SJCRH30 (cell line): ENCODE measurements around the gene RILP. TPM values are rescaled to one million over a fixed set of nuclear protein-coding genes. Genes with fewer than 3 reads are reported as not detected.
"Not testable (repeated sequence)": the region's sequence is repeated elsewhere in the genome, so short reads cannot be mapped to it uniquely, and the experiment has no call there.

Source experiments
- DNase-seq, 2 experiments: peaks; one replicate each; pipeline ENCODE4 v3.0.0-alpha.2; 2015 to 2020
- H3K27ac ChIP-seq: fragments of 250-450 bp; sonication (Bioruptor Pico); 2 replicates; pipeline ENCODE4 v1.5.1; 2020; ENCODE audit warnings: mild to moderate bottlenecking, moderate library complexity
- H3K27me3 ChIP-seq: fragments of 250-450 bp; sonication (Bioruptor Pico); 2 replicates; pipeline ENCODE4 v1.5.1; 2020; ENCODE audit warnings: mild to moderate bottlenecking, moderate library complexity
- H3K36me3 ChIP-seq: fragments of 250-450 bp; sonication (Bioruptor Pico); 2 replicates; pipeline ENCODE4 v1.5.1; 2020; ENCODE audit warnings: mild to moderate bottlenecking, moderate library complexity
- H3K4me1 ChIP-seq: fragments of 250-450 bp; sonication (Bioruptor Pico); 2 replicates; pipeline ENCODE4 v1.5.1; 2020; ENCODE audit warnings: mild to moderate bottlenecking, moderate library complexity
- H3K4me3 ChIP-seq: fragments of 250-450 bp; sonication (Bioruptor Pico); 2 replicates; pipeline ENCODE4 v1.5.1; 2020; ENCODE audit warnings: mild to moderate bottlenecking, moderate library complexity
- H3K9me3 ChIP-seq: fragments of 250-450 bp; sonication (Bioruptor Pico); replicated peaks from 2 replicates; pipeline ENCODE4 v1.5.1; 2020; ENCODE audit warnings: mild to moderate bottlenecking, moderate library complexity
- total RNA-seq: library from RNA; depleted of rRNA; stranded (reverse); fragments of >200 nt; shearing (Covaris generic); gene quantifications from 2 replicates; pipeline ENCODE4 v1.2.3, GENCODE V29; 2014

The RILP gene
- total RNA-seq, 1 experiment from 2014 or later, result 0.67 TPM

GRCh38 chr17:1653735-1654134, 4.1 kb upstream of the RILP start:
- no peaks in the 10 kb centered on the region for H3K4me1 ChIP-seq
- DNase-seq, result no peak
- no peak overlapping the region for H3K27ac ChIP-seq
- no peaks in the 10 kb centered on the region for H3K9me3 ChIP-seq
- peaks cover 61% of the 10 kb centered on the region for H3K36me3 ChIP-seq
- no peak overlapping the region for H3K4me3 ChIP-seq
- H3K27me3 ChIP-seq, result no peaks in the 10 kb centered on the region

DNA sequence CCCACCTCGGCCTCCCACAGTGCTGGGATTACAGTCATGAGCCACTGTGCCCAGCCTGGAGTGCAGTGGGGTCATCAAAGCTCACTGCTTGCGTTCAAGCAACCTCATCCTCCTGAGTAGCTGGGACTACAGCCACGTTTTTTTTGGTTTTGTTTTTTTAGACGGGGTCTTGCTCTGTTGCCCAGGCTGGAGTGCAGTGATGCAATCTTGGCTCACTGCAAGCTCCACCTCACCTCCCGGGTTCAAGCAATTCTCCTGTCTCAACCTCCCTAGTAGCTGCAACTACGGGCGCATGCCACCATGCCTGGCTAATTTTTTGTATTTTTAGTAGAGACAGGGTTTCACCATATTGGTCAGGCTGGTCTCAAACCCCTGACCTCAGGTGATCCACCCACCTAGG, 3.1 kb upstream of the RILP start:
- peaks cover 53% of the 10 kb centered on the region for H3K36me3 ChIP-seq
- H3K27ac ChIP-seq, H3K4me1 ChIP-seq, DNase-seq, H3K27me3 ChIP-seq, H3K9me3 ChIP-seq, H3K4me3 ChIP-seq: not testable (repeated sequence)

DNA sequence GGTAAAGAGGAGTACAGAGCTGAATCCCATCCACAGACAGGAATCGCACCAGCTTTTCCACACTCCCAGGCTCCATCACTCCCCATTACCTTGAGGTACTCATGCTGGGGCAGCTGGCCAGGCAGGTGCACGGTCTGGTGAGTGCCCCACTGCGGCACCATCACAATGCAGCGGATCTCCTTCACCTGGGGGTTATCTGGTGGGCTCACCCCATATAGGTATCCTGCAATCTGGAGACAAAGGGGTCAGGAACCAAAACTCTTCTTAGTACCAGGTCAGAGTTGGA, 1.8 kb upstream of the RILP start:
- Histone ChIP-seq H3K36me3 (peaks cover 46% of the 10 kb centered on the region), H3K27ac (no peak overlapping the region), H3K9me3 (no peaks in the 10 kb centered on the region), H3K4me1 (no peaks in the 10 kb centered on the region), H3K4me3 (no peak overlapping the region), H3K27me3 (no peaks in the 10 kb centered on the region)
- DNase-seq, result no peak

- DNase-seq, result no peak
- Histone ChIP-seq H3K27me3 (no peaks in the 10 kb centered on the region), H3K4me3 (no peak overlapping the region), H3K9me3 (no peaks in the 10 kb centered on the region), H3K4me1 (no peaks in the 10 kb centered on the region), H3K36me3 (peaks cover 40% of the 10 kb centered on the region), H3K27ac (no peak overlapping the region)
Observed at GRCh38 chr17:1650731-1651558, 1.3 kb upstream of the RILP start.

DNA sequence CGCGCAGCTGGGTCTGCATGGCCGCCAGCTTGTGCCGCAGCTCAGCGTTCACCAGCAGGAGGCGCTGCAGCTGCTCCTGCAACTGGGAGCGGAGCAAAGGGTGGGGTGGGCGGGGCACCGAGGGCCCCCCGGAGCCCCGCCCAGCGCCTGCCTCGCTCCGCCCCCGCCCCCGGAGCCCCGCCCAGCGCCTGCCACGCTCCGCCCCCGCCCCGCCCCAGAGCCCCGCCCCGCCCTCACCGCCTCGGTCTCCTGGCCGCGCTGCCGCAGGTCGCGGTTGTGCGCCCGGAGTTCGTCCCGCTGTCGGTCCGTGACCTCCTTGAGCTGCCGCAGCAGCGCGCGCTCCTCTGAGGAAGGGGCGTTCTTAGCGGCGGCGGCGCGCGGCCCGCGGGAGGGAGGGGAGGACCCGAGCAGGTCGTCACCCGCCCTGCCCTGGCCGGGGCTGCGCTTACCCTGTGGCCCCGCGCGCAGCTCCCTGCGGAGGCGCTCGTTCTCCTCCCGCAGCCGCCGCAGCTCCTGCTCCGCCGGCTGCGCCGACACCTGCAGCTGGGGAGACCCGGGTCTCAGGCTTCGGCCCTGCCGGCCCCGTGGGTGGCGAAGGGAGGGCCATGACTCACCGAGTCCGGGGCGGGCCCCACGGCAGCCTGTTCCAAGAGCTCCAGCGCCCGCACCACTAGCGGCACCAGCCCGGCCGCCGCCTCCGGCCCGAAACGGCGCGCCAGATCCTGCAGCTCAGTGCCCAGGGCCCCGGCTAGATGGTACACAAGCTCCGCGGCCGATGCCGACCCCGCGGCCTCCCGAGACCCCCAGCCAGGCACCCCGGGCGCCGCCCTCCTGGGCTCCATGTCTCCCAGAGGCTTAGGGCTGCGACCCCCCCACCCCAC, 463 bp downstream of the RILP start:
- H3K27ac ChIP-seq, result no peak overlapping the region
- H3K4me1 ChIP-seq, result no peaks in the 10 kb centered on the region
- peak; percentile 61 to 67 for DNase-seq
- no peaks in the 10 kb centered on the region for H3K27me3 ChIP-seq
- H3K9me3 ChIP-seq, result no peaks in the 10 kb centered on the region
- peaks cover 31% of the 10 kb centered on the region for H3K36me3 ChIP-seq
- H3K4me3 ChIP-seq, result peak overlapping the region; percentile 52

DNA sequence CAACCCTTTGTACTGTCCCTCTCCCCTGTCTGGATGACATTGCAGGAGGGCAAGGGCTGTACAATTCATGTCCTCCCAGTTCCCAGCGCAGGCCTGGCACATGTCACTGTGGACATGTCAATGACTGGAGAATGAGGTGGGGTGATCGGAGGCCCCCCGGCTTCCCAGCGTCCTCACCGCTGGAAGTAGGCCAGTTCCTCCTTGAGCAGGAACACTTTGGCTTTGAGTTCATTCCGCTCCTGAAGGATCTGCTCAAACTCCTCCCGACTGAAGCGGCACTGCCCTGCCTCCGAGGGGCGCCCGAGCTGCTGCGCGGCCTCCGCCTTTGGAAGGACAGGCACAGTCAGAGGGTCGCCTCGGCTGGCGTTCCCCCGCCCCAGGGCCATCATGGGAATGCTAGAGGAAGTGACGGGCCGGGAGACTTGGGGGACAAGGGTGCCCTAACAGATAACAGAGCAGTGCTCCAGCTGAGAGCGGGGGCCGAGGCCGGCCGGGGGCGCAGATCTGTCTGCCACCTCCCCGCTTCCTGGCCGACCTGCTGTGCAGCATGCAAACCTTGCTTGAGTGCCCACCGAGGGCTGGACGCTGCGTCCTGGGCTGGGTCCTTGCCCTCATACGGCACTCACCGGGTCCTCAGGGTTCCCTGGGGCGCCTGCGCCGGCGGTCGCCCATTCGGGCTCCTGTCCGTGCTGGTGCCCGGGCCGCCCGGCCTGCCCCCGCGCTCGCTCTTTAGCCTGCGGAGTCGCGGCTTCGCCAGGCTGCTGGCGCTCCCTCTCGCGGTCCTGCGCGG, 1.3 kb downstream of the RILP start:
- H3K36me3 ChIP-seq, result peaks cover 22% of the 10 kb centered on the region
- no peak overlapping the region for H3K27ac ChIP-seq
- no peak for DNase-seq
- H3K27me3 ChIP-seq, result no peaks in the 10 kb centered on the region
- H3K4me1 ChIP-seq, result no peaks in the 10 kb centered on the region
- no peaks in the 10 kb centered on the region for H3K9me3 ChIP-seq
- H3K4me3 ChIP-seq, result peak overlapping the region; percentile 29

- Histone ChIP-seq H3K27me3 (no peaks in the 10 kb centered on the region), H3K36me3 (peaks cover 17% of the 10 kb centered on the region; the same call in 1 of the 2 replicates), H3K9me3 (no peaks in the 10 kb centered on the region), H3K27ac (no peak overlapping the region), H3K4me3 (no peak overlapping the region), H3K4me1 (no peaks in the 10 kb centered on the region)
- DNase-seq, result no peak
Observed at GRCh38 chr17:1647802-1648171, 1.9 kb downstream of the RILP start.

GRCh38 chr17:1646199-1646875, 3.3 kb downstream of the RILP start:
- no peaks in the 10 kb centered on the region for H3K27me3 ChIP-seq
- no peak overlapping the region for H3K27ac ChIP-seq
- no peaks in the 10 kb centered on the region for H3K4me1 ChIP-seq
- DNase-seq, result no peak
- H3K36me3 ChIP-seq, result peaks cover 6% of the 10 kb centered on the region; the same call in 1 of the 2 replicates
- no peaks in the 10 kb centered on the region for H3K9me3 ChIP-seq
- no peak overlapping the region for H3K4me3 ChIP-seq

GRCh38 chr17:1645207-1646171, 4.2 kb downstream of the RILP start, which contains the start of gene SCARF1:
TSS of gene SCARF1 (minus strand) at chr17:1645732. CDS start at chr17:1645697, 35 bp downstream.
- 0 out of 2 replicates have a peak, but pooled peaks cover 2% of the 10 kb centered on the region for H3K36me3 ChIP-seq
- no peaks in the 10 kb centered on the region for H3K4me1 ChIP-seq
- H3K4me3 ChIP-seq, result no peak within 1 kb of the TSS
- H3K27ac ChIP-seq, result no peak within 1 kb of the TSS
- H3K9me3 ChIP-seq, result no peaks in the 10 kb centered on the region
- no peaks in the 10 kb centered on the region for H3K27me3 ChIP-seq
- DNase-seq, result no peak

DNA sequence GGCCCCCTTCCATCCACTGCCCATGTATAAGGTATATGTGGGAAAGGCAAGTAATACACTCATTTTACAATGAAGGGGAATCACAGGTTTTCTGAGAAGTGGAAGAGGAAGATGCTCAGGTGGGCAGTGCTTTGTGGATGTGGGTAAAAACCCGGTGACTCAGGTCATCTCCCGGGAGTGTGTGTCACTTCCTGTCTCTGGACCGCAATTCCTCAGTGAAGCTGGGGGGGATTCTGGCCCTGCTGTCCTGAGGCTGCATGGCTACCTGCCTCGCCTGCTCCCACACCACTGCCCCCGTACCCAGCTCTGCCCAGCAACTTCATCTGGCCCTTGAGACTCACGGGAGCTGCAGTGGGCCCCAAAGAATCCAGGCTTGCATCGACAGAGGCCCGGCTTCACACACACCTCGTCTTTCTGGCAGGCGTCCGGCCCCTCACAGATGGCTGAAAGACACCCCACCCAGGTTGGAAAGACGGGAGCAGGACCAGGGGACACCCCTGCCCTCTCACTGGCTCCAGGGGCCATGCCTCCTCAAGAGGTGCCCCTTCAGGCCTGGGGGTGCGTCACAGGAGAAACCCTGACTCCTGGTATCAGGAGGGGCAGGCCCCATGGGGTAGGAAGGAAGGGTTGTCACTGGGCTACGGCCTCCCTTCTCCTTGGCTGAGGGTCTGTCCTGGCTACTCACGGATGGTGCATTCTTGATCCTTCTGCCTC, 5.0 kb downstream of the RILP start:
- no peaks in the 10 kb centered on the region for H3K27me3 ChIP-seq
- no peaks in the 10 kb centered on the region for H3K4me1 ChIP-seq
- no peak for DNase-seq
- no peaks in the 10 kb centered on the region for H3K36me3 ChIP-seq
- H3K27ac ChIP-seq, result no peak overlapping the region
- H3K4me3 ChIP-seq, result no peak overlapping the region
- no peaks in the 10 kb centered on the region for H3K9me3 ChIP-seq

- Histone ChIP-seq H3K27ac (no peak overlapping the region), H3K27me3 (no peaks in the 10 kb centered on the region), H3K36me3 (no peaks in the 10 kb centered on the region), H3K9me3 (no peaks in the 10 kb centered on the region), H3K4me3 (no peak overlapping the region), H3K4me1 (no peaks in the 10 kb centered on the region; the same call in 1 of the 2 replicates)
- no peak for DNase-seq
Observed at GRCh38 chr17:1643999-1644492, 5.6 kb downstream of the RILP start.

DNA sequence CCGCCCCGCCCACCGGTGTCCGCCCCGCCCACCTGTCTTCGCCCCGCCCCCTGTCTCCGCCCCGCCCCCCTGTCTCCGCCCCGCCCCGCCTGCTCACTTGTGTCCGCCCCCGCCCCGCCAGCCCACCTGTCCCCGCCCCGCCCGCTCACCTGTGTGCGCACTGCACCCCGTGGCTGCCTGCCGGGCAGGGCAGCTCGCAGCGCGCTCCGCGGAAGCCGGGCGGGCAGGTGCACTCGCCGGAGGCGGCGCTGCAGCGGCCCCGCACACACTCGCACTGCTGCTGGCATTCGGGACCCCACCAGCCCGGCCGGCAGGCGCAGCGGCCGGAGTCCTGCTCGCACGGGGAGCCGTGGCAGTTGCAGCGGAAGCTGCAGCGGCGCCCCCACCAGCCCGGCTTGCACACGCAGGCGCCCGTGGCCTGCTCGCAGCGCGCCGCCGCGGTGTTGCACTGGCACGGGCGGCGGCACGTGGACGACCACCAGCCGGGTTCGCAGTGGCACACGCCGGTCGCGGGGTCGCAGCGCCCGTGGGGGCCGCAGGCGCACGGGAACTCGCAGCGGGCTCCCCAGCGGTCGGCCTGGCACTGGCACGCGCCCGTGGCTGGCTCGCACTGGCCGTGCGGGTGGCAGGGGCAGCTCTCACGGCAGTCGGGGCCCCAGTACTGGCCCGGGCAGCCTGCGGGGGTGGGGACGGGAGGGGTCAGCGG, 6.2 kb downstream of the RILP start:
- H3K27me3 ChIP-seq, result no peaks in the 10 kb centered on the region
- no peaks in the 10 kb centered on the region for H3K9me3 ChIP-seq
- H3K4me3 ChIP-seq, result no peak overlapping the region
- no peaks in the 10 kb centered on the region; the same call in 1 of the 2 replicates for H3K4me1 ChIP-seq
- DNase-seq, result no peak
- no peaks in the 10 kb centered on the region for H3K36me3 ChIP-seq
- no peak overlapping the region for H3K27ac ChIP-seq
